ENCODE data around the gene ZNF221.

ZNF221 gene

DNA sequence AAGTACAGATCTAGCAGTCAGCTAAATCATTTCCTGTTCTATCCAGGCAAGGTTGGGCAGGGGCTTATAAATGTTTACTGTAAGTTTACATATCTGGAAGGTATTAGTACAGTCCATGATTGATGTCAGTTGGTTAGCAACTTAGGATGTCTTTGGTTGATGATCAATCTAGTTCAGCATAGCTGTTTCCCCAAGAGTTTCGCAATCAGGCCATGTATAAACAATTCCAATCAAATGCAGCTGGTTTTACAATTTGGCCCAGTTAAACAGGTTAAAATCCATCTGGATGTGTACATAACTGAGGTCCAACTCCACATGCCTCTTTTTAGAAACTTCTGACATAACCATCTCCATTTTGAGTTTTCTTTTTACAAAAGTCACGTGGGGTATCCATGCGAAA is 6.9 kb downstream of the ZNF221 start:
- DNase-seq (ENCODE audit: low read depth) = no peak

DNA sequence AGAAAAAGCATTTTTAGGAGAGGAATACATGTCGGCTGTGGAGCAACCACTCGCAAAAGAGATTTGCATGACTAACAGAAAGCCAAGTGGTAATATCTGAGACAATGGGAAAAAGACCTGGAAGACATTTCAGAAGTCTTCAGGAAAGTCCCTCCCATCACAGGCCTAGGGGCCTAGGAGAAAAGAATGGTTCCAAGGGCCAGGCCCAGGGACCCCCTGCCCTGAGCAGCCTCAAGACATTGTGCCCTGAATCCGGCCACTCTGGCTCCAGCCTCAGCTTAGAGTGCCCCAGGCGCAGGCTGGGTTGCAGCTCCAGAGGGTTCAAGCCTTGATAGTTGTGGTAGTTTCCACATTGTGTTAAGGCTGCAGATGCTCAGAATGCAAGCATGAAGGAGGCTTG is 9.4 kb downstream of the ZNF221 start:
- no peak for DNase-seq (ENCODE audit: low read depth)

DNA sequence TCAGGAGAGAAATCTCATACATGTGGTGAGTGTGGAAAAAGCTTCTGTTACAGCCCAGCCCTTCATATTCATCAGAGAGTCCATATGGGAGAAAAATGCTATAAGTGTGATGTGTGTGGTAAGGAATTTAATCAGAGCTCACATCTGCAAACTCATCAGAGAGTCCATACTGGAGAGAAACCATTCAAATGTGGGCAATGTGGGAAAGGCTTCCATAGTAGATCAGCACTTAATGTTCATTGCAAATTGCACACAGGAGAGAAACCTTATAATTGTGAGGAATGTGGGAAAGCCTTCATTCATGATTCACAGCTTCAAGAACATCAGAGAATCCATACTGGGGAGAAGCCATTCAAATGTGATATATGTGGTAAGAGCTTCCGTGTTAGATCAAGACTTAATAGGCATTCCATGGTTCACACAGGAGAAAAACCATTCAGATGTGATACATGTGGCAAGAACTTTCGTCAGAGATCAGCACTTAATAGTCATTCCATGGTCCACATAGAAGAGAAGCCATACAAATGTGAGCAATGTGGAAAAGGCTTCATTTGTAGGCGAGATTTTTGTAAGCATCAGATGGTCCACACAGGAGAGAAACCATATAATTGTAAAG is 15.2 kb downstream of the ZNF221 start:
- no peak for DNase-seq (ENCODE audit: low read depth)

DNA sequence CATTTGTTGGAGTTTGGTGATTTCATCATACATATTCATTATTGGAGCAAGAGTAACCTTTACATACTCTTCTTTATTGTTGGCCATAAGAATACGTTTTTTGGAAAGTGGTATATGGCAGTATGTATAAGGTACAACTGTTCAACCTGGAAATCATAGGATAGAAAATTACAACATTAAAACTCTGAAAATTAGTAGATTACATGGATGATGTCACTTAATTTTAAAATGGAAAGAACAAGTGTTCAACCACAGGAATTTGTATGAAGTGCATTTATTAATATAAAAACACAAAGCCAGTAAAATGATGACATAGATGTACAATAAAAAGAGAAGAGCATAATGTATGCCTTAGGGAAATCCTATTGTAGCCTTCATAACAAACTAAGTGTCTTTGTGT is 25.7 kb downstream of the ZNF221 start:
- no peak for DNase-seq (ENCODE audit: low read depth)

DNA sequence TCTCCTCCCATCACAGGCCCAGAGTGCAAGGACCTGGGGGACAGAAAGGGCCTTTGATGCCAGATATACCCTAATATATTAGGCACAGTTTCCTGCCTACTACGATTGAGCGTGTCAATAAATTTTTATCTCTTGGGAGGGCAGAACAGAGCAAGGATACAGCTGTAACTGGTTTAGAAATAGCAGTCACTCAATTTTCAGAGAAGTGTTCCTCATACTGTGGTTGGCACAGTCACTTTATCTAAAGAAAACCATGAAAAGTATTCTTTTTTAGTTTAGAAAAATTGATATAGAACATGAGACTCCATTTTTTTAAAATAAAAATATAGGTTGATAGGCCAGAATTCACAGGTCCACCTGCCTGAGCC is 32.5 kb downstream of the ZNF221 start:
- no peak for DNase-seq (ENCODE audit: low read depth)

DNA sequence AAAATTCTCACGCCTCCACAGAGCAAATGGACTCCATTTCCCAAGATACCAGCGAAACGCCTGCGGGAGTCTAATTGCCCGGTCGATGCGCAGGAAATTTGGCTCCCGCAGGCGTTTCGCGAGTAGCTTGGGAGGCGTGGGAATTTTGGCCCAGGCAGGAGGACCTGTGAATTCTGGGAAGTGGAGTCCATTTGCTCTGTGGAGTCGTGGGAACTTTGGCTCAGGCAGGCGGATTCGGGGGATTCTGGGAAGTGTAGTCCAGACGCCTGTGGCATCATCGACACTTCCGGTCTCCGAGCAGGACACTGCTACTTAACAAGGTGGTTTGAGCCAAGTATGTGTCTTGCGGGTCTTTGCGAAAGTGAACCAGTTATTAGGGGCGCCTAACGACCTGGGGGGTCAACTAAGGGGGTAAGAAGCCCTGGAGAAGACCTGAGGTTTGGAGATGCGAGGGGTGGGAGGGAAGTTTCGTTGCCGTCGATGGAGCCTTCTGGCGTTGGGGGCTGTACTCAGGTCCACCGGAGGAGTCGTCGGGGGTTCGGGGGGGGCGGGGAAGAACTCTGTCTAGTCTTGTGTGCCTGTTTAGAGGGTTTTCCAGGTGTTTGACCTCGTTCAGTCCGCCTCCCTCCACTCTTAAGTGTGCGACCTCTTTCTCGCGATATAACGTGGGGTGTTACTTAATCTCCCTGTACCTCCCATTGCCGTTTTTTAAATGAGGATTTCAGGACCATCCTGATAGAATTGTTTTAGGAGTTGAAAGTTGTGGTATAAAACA is 33.1 kb downstream of the ZNF221 start, which contains the start of gene ZNF155:
ZNF155 (plus strand) TSS at position 277 of the 775 bp plus-strand sequence. CDS start 4,356 bp downstream, outside the sequence.
- peak; percentile 98 for DNase-seq (ENCODE audit: low read depth)

DNA sequence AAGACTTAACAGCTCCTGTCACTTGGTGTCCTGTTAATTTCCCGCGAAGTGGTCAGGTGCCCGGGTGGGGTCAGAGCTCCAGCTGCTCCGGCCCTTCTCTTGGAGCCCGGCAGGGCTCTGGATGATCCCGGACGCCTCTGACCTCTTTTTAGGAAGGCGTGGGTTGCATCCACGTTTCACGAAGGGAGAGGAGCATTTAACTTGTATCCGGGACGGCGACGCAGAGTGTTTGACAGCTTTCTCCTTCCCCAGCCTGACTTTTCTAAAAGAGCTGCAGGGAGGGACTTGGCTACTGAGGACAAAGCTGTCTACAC is 33.6 kb downstream of the ZNF221 start:
- DNase-seq (ENCODE audit: low read depth) = peak; percentile 9

DNA sequence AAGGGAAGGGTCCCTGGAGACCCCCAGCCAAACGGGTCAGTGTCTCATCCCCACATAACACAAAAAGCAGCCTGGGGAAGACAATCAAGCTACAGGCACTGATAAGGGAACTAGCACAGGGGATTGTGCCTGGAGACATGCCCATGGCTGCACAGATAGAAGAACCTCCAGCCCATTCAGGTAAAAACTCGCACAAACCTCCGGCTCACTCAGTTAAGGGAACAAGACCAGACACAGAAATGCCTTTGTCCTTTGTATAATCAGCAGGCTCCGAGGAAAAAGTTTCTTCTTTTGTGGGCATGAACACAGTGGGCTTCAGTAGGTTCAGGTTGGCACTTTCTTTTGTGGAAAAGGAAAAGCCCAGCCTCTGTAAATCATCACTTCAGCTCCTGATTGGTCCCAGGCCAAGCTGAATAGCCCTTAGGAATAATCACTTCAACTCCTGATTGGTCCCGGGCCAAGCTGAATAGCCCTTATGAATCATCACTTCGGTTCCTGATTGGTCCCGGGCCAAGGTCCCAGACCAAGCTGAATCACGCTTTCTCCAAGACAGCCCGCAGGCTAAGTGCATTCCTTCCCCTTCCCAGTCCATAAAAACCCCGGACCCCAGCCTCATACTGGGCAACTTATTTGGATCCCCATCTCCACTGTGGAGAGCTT is 46.7 kb downstream of the ZNF221 start:
- no peak for DNase-seq (ENCODE audit: low read depth)

DNA sequence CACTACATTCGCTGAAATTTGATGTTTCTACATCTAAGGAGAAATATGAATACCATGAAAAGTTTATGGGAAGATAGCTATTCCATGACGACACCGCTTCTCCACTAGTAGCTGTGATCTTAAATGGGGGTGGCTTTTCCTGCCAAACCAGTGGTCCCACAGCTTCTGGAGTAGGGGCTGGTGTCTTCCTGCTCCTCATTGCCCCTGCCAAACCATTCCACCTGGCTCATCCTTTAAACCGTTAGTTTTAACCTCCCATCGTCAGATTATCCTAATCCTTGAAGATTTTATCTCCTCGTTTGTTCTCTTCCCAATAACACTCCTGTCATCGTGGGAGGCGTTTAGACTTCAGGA is 51.2 kb downstream of the ZNF221 start:
- DNase-seq (ENCODE audit: low read depth) = no peak

DNA sequence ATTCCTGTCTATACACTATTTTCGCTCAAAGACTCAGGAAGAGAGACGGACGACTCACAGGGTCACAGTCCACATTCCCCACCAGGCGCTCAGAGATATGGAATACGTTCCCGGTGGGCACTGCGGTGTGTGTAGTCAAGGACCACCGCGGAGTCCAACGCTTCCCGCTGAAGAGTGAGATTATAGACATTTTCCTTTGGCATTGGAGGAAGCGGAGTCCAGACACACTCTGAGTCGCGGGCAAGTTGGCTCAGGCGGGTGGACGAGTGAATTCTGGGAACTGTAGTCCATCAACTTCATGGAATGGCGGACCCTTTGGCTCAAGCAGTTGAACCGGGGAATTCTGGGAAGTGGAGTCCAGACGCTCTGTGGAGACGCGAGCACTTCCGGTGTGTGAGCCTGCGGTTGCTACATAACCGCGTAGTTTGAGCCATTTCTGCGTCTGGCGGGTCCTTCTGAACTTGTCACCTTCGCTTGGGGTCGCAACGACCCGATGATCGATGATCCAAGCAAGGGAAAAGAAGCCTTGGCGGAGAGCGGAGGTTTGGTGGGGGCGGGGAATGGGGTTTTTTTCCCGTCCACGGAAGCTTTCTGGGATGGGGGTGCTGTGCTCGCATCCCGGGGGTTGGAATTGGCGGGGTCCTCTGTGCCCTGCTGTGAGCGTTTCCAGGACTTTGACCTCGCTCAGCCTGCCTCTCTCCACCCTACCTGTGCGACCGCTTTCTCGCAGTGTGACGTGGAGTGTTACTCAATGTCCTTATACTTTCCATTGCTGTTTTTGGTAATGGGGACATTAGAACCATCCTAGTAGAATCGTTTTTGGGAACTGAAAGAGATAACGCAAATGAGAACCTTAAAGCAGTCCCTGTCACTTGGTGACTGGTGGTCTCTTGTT is 51.8 kb downstream of the ZNF221 start, which contains the start of gene ZNF230:
ZNF230 (plus strand) TSS at position 392 of the 895 bp plus-strand sequence. CDS start 4,122 bp downstream, outside the sequence.
- peak; percentile 93 for DNase-seq (ENCODE audit: low read depth)

DNA sequence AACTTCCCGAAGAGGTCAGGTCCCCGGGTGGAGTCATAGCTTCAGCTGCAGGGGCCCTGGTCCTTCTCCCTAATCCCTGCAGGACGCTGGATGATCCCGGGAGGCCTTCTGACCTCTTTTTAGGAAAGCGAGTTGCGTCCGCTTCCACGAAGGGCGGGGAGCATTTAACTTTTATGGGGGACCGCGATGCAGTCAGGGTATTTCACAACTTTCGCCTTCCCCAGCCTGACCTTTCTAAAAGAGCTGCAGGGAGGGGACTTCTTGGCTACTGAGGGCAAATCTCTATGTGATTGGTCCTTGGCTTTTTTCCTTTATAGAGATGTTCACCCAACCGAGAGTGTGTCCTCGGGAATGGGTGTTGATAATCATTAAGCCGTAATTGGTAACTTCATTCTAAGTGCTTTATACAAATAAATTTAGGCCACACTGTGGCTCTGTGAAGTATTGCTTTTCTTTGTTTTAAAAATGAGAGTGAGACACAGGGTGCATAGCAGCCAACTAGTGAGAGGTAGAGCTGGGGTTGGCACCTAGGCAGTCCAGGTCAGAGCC is 52.5 kb downstream of the ZNF221 start:
- DNase-seq (ENCODE audit: low read depth) = no peak

DNA sequence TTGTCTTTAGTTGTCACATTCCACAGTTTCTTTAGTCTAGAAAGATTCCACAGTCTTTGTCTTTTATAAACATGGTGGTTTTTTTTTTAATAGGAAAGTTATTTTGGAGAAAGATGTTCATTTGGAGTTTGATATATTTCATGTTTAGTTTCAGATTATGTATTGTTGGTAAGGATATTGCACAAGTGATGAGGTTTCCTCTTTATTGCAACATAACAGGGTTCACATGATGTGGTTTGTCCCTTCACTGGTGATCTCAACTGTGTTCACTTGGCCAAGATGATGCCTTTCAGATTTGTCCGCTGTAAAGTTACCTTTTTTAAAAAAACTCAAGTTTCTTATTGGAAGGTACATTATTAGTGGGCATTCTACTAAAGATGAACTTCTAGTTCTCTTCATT is 54.9 kb downstream of the ZNF221 start:
- no peak for DNase-seq (ENCODE audit: low read depth)

DNA sequence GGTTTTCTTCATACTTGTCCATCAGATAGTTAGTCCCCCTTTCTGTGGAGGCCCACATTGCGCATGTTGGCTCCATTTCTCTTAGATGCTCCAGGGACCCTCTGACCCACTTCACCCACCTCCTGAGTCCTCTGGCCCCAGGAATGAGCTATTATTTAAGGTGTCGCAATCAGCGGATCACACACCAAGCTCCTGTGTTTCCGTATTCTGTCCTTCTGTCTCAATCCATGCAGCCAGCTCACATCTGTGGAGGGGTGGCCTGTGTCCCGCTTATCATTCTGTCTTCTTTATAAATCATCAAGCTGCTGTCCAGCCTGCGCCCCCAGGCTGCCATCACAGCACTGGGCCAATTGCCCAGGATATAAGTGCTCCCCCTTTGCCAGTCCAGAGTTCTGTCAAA is 56.4 kb downstream of the ZNF221 start:
- DNase-seq (ENCODE audit: low read depth) = no peak

DNA sequence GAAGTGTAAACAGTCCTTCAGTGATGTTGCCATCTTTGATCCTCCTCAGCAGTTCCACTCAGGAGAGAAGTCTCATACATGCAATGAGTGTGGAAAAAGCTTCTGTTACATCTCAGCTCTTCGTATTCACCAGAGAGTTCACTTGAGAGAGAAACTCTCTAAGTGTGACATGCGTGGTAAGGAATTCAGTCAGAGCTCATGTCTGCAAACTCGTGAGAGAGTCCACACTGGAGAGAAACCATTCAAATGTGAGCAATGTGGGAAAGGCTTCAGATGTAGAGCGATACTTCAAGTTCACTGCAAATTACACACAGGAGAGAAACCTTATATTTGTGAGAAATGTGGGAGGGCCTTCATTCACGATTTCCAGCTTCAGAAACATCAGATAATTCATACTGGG is 59.4 kb downstream of the ZNF221 start:
- no peak for DNase-seq (ENCODE audit: low read depth)

Measured in HS-27A (cell line).